Natural killer cell (primary cell): ENCODE data around the gene SLC4A1AP. TPM values are rescaled to one million over a fixed set of nuclear protein-coding genes. Genes with fewer than 3 reads are reported as not detected.
"Not testable (repeated sequence)": the region's sequence is repeated elsewhere in the genome, so short reads cannot be mapped to it uniquely, and the experiment has no call there.

Source experiments
- ATAC-seq, 3 donors: fragments of 150-1000 bp in 2 of 3; fragments of 200-7000 bp in 1 of 3; cut with Tn5 transposase; 1 replicate in 1 of 3; 2 replicates in 2 of 3; pipeline ENCODE4 v1.10.0; 2021; ENCODE audit warnings: mild to moderate bottlenecking in 2 of 3, moderate library complexity in 2 of 3
- DNase-seq, 2 donors: peaks; one replicate each; pipeline versions ENCODE4 v3.0.0 to v3.0.0-alpha.2; 2013 to 2021; ENCODE audit warnings: mixed read lengths in 1 of 2
- H3K27ac ChIP-seq: one replicate; pipeline ENCODE4 v1.5.1; 2013; ENCODE audit warnings: mild to moderate bottlenecking, low read length
- H3K27me3 ChIP-seq: one replicate; pipeline ENCODE4 v1.6.1; 2013; ENCODE audit warnings: low read length; ENCODE audit not compliant: control insufficient read depth, insufficient read depth
- H3K36me3 ChIP-seq: one replicate; pipeline ENCODE4 v1.6.1; 2013; ENCODE audit warnings: low read length; ENCODE audit not compliant: control insufficient read depth, insufficient read depth
- H3K4me1 ChIP-seq: one replicate; pipeline ENCODE4 v1.6.1; 2013; ENCODE audit warnings: low read length; ENCODE audit not compliant: control insufficient read depth, insufficient read depth
- H3K4me3 ChIP-seq: one replicate; pipeline ENCODE4 v1.5.1; 2013; ENCODE audit warnings: low read length
- H3K9me3 ChIP-seq: one replicate; pipeline ENCODE4 v1.6.1; 2013; ENCODE audit warnings: low read length; ENCODE audit not compliant: control insufficient read depth, insufficient read depth
- H3K27ac Mint-ChIP-seq, 2 donors: one replicate each; pipeline ENCODE4 v1.8.0; 2022; ENCODE audit warnings: mild to moderate bottlenecking in 2 of 2, mixed read lengths in 2 of 2, moderate library complexity in 1 of 2
- H3K27me3 Mint-ChIP-seq, 2 donors: one replicate each; pipeline ENCODE4 v1.8.0; 2022; ENCODE audit warnings: low read depth in 2 of 2, mixed read lengths in 2 of 2
- H3K36me3 Mint-ChIP-seq: one replicate; pipeline ENCODE4 v1.8.0; 2022; ENCODE audit warnings: mixed read lengths
- H3K4me1 Mint-ChIP-seq, 2 donors: one replicate each; pipeline ENCODE4 v1.8.0; 2022; ENCODE audit warnings: mixed read lengths in 2 of 2
- H3K4me3 Mint-ChIP-seq: one replicate; pipeline ENCODE4 v1.8.0; 2022; ENCODE audit warnings: mild to moderate bottlenecking, moderate library complexity, mixed read lengths
- H3K9me3 Mint-ChIP-seq, 2 donors: one replicate each; pipeline ENCODE4 v1.8.0; 2022; ENCODE audit warnings: mixed read lengths in 2 of 2
- WGBS: methylation state at CpG from one replicate; pipeline ENCODE4 v1.1.7; 2013; ENCODE audit warnings: missing lambda C conversion rate; ENCODE audit not compliant: insufficient coverage; 5-methylcytosine and 5-hydroxymethylcytosine counted together
- intact Hi-C: fragments of 100-400 bp; cut with micrococcal nuclease; formaldehyde crosslinking; loops from one replicate; pipeline ENCODE4 v1.14.2; 2022
- total RNA-seq, 4 donors: library from RNA; stranded (reverse); fragments of 120-200 nt in 1 of 4; gene quantifications; one replicate each; pipeline versions ENCODE4 v1.2.3 to v1.2.4, GENCODE V29; 2013 to 2022
- TF ChIP-seq, protein P1 (sequence below): fragments of 200-600 bp; IDR thresholded peaks from one replicate; pipeline ENCODE4 v1.8.0; 2022; ENCODE audit warnings: antibody characterized with exemption

Gene SLC4A1AP
- total RNA-seq, 3 donors from 2014 or later (not counting 1 experiment from before 2014, with no cell fraction given): 22.0 to 26.0 (median 24.8) TPM

DNA sequence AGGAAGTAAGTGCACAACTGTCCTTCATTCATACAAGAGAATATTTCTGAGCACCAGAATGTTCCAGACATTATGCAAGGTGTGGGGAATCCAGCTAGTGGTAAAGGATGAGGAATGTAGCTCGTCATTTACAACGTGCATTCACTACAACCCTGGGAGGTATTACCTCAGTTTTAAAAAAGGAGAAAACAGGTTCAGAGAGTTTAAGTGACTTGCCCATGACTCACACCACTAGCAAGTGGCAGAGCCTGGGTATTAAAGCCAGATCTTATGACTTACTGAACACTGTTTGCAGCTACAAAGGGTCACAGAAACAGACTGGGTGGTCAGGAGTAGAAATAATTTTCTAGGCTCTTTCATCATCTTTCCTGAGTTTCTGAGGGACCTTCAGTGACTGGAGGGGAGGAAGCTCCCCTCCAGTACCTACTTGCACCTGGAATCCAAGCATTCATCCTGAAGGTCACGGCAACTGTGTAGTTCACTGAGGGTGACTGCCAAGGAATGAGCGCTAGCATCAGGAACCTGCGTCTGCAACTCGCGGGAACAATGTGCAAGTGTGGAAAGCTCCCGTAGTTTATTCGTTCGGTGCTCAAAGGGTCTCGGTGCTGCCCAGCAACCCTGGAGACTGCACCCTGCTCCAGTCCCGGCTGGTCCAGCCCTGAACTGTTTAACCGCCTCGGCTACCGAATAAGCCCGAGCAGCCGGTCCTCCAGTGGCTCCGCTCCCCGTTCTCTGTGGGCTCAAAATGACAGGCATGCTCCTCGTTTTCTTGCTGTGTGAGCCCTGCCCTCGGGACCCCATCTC lies 35.5 kb upstream of the SLC4A1AP start:
- H3K4me3 Mint-ChIP-seq: no peak overlapping the region
- DNase-seq (peak in 1 of 2 donors; percentile 12), ATAC-seq (peak; percentile 6 to 21 (median 12))
- no peaks in the 10 kb centered on the region for H3K27me3 ChIP-seq
- H3K27ac ChIP-seq: peak overlapping the region; percentile 52
- no peaks in the 10 kb centered on the region for H3K9me3 Mint-ChIP-seq
- H3K36me3 ChIP-seq: peaks cover 32% of the 10 kb centered on the region
- H3K27ac Mint-ChIP-seq: no peak overlapping the region
- no peaks in the 10 kb centered on the region for H3K9me3 ChIP-seq
- WGBS: 11% methylated on average over 21 of the region's 21 CpGs
- peak overlapping the region; percentile 69 for H3K4me3 ChIP-seq
- H3K36me3 Mint-ChIP-seq: peaks cover 12% of the 10 kb centered on the region
- H3K4me1 Mint-ChIP-seq: peaks cover 13 to 20% of the 10 kb centered on the region in 2 donors
- H3K4me1 ChIP-seq: peaks cover 13% of the 10 kb centered on the region
- TF ChIP-seq, protein P1, sequence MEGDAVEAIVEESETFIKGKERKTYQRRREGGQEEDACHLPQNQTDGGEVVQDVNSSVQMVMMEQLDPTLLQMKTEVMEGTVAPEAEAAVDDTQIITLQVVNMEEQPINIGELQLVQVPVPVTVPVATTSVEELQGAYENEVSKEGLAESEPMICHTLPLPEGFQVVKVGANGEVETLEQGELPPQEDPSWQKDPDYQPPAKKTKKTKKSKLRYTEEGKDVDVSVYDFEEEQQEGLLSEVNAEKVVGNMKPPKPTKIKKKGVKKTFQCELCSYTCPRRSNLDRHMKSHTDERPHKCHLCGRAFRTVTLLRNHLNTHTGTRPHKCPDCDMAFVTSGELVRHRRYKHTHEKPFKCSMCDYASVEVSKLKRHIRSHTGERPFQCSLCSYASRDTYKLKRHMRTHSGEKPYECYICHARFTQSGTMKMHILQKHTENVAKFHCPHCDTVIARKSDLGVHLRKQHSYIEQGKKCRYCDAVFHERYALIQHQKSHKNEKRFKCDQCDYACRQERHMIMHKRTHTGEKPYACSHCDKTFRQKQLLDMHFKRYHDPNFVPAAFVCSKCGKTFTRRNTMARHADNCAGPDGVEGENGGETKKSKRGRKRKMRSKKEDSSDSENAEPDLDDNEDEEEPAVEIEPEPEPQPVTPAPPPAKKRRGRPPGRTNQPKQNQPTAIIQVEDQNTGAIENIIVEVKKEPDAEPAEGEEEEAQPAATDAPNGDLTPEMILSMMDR: no peak
- no peaks in the 10 kb centered on the region for H3K27me3 Mint-ChIP-seq
- intact Hi-C loops: loop anchor here (2.0 to 5.0 kb wide), 3 partner anchors 34 to 55 kb away; partner anchors contain the start of genes SLC4A1AP, SUPT7L and ZNF512

- intact Hi-C loops: loop anchor here (1.0 to 5.0 kb wide), 4 partner anchors 33 to 140 kb away; partner anchors contain the start of genes IFT172, SLC4A1AP, SUPT7L and ZNF512
Observed at GRCh38 chr2:27628767-27629709, 34.7 kb upstream of the SLC4A1AP start, which contains the start of the genes CCDC121 and GPN1. TSS of gene CCDC121 (minus strand) at chr2:27629012. CDS start at chr2:27627799, 1,213 bp downstream. TSS of gene GPN1 (plus strand) at chr2:27629050. CDS start at chr2:27629059, 9 bp downstream.

GRCh38 chr2:27630257-27630656 lies 33.4 kb upstream of the SLC4A1AP start:
- H3K9me3 ChIP-seq, DNase-seq, H3K27me3 Mint-ChIP-seq, H3K27ac ChIP-seq, H3K9me3 Mint-ChIP-seq, intact Hi-C loops, H3K27me3 ChIP-seq, H3K4me3 ChIP-seq, ATAC-seq: not testable (repeated sequence)
- peaks cover 13% of the 10 kb centered on the region for H3K4me1 ChIP-seq
- Mint-ChIP-seq H3K36me3 (peaks cover 23% of the 10 kb centered on the region), H3K27ac (peak overlapping the region in 1 of 2 donors; percentile 61), H3K4me1 (peaks cover 13 to 20% of the 10 kb centered on the region in 2 donors), H3K4me3 (peak overlapping the region; percentile 62)
- WGBS: 100% methylated on average over 1 of the region's 2 CpGs
- peaks cover 41% of the 10 kb centered on the region for H3K36me3 ChIP-seq

More at GRCh38 chr2:27628767-27629709, 34.7 kb upstream of the SLC4A1AP start, which contains the start of the genes CCDC121 and GPN1:
- Mint-ChIP-seq H3K27me3 (no peaks in the 10 kb centered on the region), H3K4me3 (no peak within 1 kb of the TSS), H3K9me3 (no peaks in the 10 kb centered on the region), H3K36me3 (peaks cover 11% of the 10 kb centered on the region), H3K27ac (no peak within 1 kb of the TSS), H3K4me1 (peaks cover 13 to 20% of the 10 kb centered on the region in 2 donors)
- DNase-seq (peak; percentile 92 to 97), ATAC-seq (peak; percentile 96 to 100 (median 99))
- Histone ChIP-seq H3K4me3 (peak within 1 kb of the TSS; percentile 69), H3K9me3 (no peaks in the 10 kb centered on the region), H3K27me3 (no peaks in the 10 kb centered on the region), H3K4me1 (peaks cover 13% of the 10 kb centered on the region), H3K36me3 (peaks cover 30% of the 10 kb centered on the region), H3K27ac (peak within 1 kb of the TSS; percentile 65)
- TF ChIP-seq, protein P1: no peak
- under 1% methylated on average over 43 of the region's 44 CpGs for WGBS
